ENCODE data around the gene B4GALT5.
"Not testable (repeated sequence)": the region's sequence is repeated elsewhere in the genome, so short reads cannot be mapped to it uniquely, and the experiment has no call there.

B4GALT5 gene

GRCh38 chr20:49656304-49656703, 57.4 kb downstream of the B4GALT5 start:
- no peak for DNase-seq

- no peak for DNase-seq
These were observed 59.7 kb downstream of the B4GALT5 start for GRCh38 chr20:49653925-49654434.

GRCh38 chr20:49649672-49650071, 64.0 kb downstream of the B4GALT5 start:
- DNase-seq: no peak

GRCh38 chr20:49647550-49647949, 66.1 kb downstream of the B4GALT5 start:
- peak; percentile 83 for DNase-seq

- DNase-seq: no peak
These were observed 67.2 kb downstream of the B4GALT5 start for GRCh38 chr20:49646528-49646927.

GRCh38 chr20:49646126-49646525, 67.6 kb downstream of the B4GALT5 start:
- DNase-seq: peak; percentile 73

GRCh38 chr20:49644980-49645565, 68.6 kb downstream of the B4GALT5 start:
- no peak for DNase-seq

GRCh38 chr20:49642816-49643215, 70.9 kb downstream of the B4GALT5 start:
- no peak for DNase-seq

- no peak for DNase-seq
These were observed 71.7 kb downstream of the B4GALT5 start for GRCh38 chr20:49641683-49642656.

GRCh38 chr20:49637046-49637637, 76.5 kb downstream of the B4GALT5 start:
- DNase-seq: no peak

- no peak for DNase-seq
These were observed 77.2 kb downstream of the B4GALT5 start for GRCh38 chr20:49636447-49636846.

- DNase-seq: no peak
These were observed 77.8 kb downstream of the B4GALT5 start for GRCh38 chr20:49635866-49636265.

GRCh38 chr20:49635166-49635565, 78.5 kb downstream of the B4GALT5 start:
- peak; percentile 43 for DNase-seq

GRCh38 chr20:49634116-49634515, 79.6 kb downstream of the B4GALT5 start:
- DNase-seq: no peak

- no peak for DNase-seq
These were observed 80.0 kb downstream of the B4GALT5 start for GRCh38 chr20:49633643-49634042.

GRCh38 chr20:49633023-49633422, 80.7 kb downstream of the B4GALT5 start:
- DNase-seq: no peak

GRCh38 chr20:49631856-49632418, 81.7 kb downstream of the B4GALT5 start:
- no peak for DNase-seq

- no peak for DNase-seq
These were observed 82.5 kb downstream of the B4GALT5 start for GRCh38 chr20:49631061-49631716.

GRCh38 chr20:49630396-49630951, 83.2 kb downstream of the B4GALT5 start:
- DNase-seq: no peak

- no peak for DNase-seq
These were observed 84.1 kb downstream of the B4GALT5 start for GRCh38 chr20:49629606-49630005.

- not testable (repeated sequence) for DNase-seq
These were observed 85.4 kb downstream of the B4GALT5 start for GRCh38 chr20:49628280-49628679.

- DNase-seq: no peak
These were observed 86.3 kb downstream of the B4GALT5 start for GRCh38 chr20:49627329-49627761.

All from fibroblast of skin of right quadriceps (primary cell).